ENCODE data around the gene TEKT5.
"Not testable (repeated sequence)": the region's sequence is repeated elsewhere in the genome, so short reads cannot be mapped to it uniquely, and the experiment has no call there.

TEKT5 gene

GRCh38 chr16:10681310-10682308 lies 13.1 kb downstream of the TEKT5 start:
- no peak overlapping the region for H3K4me3 ChIP-seq (replicated peaks; ENCODE audit: insufficient read depth, low read length)
- H3K27me3 ChIP-seq (ENCODE audit: insufficient read depth, poor library complexity, severe bottlenecking): no peaks in the 10 kb centered on the region
- DNase-seq (ENCODE audit: low read depth in 1 of 2, low spot score in 1 of 2): no peak
- no peak overlapping the region for H3K27ac ChIP-seq (replicated peaks)
- no peak for TF ChIP-seq POLR2AphosphoS5 (IDR thresholded peaks at IDR 0.05; ENCODE audit: low read depth)
- TF ChIP-seq REST (IDR thresholded peaks at IDR 0.05; ENCODE audit: insufficient replicate concordance, low read depth): no peak
- no peak for TF ChIP-seq SPI1 (IDR thresholded peaks at IDR 0.05; ENCODE audit: borderline replicate concordance, low read depth)
- TF ChIP-seq GABPA (IDR thresholded peaks at IDR 0.05; ENCODE audit: low read depth): no peak

- Histone ChIP-seq H3K4me3 (replicated peaks; ENCODE audit: insufficient read depth, low read length) (no peak overlapping the region), H3K27me3 (ENCODE audit: insufficient read depth, poor library complexity, severe bottlenecking) (no peaks in the 10 kb centered on the region), H3K27ac (replicated peaks) (no peak overlapping the region)
- no peak for DNase-seq (ENCODE audit: low read depth in 1 of 2, low spot score in 1 of 2)
- TF ChIP-seq GABPA (IDR thresholded peaks at IDR 0.05; ENCODE audit: low read depth) (no peak), POLR2AphosphoS5 (IDR thresholded peaks at IDR 0.05; ENCODE audit: low read depth) (no peak), REST (IDR thresholded peaks at IDR 0.05; ENCODE audit: insufficient replicate concordance, low read depth) (no peak), CTCF (IDR thresholded peaks at IDR 0.05; ENCODE audit: insufficient read depth, low read length) (no peak), SPI1 (IDR thresholded peaks at IDR 0.05; ENCODE audit: borderline replicate concordance, low read depth) (no peak)
Measured at GRCh38 chr16:10679921-10680320, 14.8 kb downstream of the TEKT5 start.

- not testable (repeated sequence) for H3K27ac ChIP-seq (replicated peaks); H3K27me3 ChIP-seq (ENCODE audit: insufficient read depth, poor library complexity, severe bottlenecking); DNase-seq (ENCODE audit: low read depth in 1 of 2, low spot score in 1 of 2); H3K4me3 ChIP-seq (replicated peaks; ENCODE audit: insufficient read depth, low read length)
Measured at GRCh38 chr16:10679441-10679840, 15.3 kb downstream of the TEKT5 start.

- no peak overlapping the region for H3K27ac ChIP-seq (replicated peaks)
- no peak for DNase-seq (ENCODE audit: low read depth in 1 of 2, low spot score in 1 of 2)
Measured at GRCh38 chr16:10678655-10679054, 16.1 kb downstream of the TEKT5 start.

More at GRCh38 chr16:10678655-10679054, 16.1 kb downstream of the TEKT5 start:
- Histone ChIP-seq H3K4me3 (replicated peaks; ENCODE audit: insufficient read depth, low read length) (no peak overlapping the region), H3K27me3 (ENCODE audit: insufficient read depth, poor library complexity, severe bottlenecking) (no peaks in the 10 kb centered on the region)
- no peak for TF ChIP-seq SPI1 (IDR thresholded peaks at IDR 0.05; ENCODE audit: borderline replicate concordance, low read depth)
- no peak for TF ChIP-seq GABPA (IDR thresholded peaks at IDR 0.05; ENCODE audit: low read depth)
- TF ChIP-seq REST (IDR thresholded peaks at IDR 0.05; ENCODE audit: insufficient replicate concordance, low read depth): no peak
- no peak for TF ChIP-seq POLR2AphosphoS5 (IDR thresholded peaks at IDR 0.05; ENCODE audit: low read depth)
